RWPE2 (cell line): Measurements from ENCODE around the gene C1QTNF1.

Experiments
- ATAC-seq: fragments of 200-7000 bp; cut with Tn5 transposase; 3 replicates; pipeline ENCODE4 v1.9.1; 2021; ENCODE audit warnings: low read depth
- DNase-seq: peaks from one replicate; pipeline ENCODE4 v3.0.0-alpha.2; 2020; ENCODE audit warnings: low spot score
- H3K27ac ChIP-seq: fragments of 450-650 bp; 2 replicates; pipeline ENCODE4 v1.5.1; 2017; ENCODE audit warnings: mild to moderate bottlenecking; ENCODE audit not compliant: poor library complexity, severe bottlenecking
- H3K27me3 ChIP-seq: fragments of 250-450 bp; sonication (Bioruptor Pico); 2 replicates; pipeline ENCODE4 v1.5.1; 2021; ENCODE audit warnings: mild to moderate bottlenecking, moderate library complexity; ENCODE audit not compliant: insufficient read depth, poor library complexity, severe bottlenecking
- H3K36me3 ChIP-seq: fragments of 250-450 bp; sonication (Bioruptor Pico); 2 replicates; pipeline ENCODE4 v1.5.1; 2020; ENCODE audit warnings: low read depth, mild to moderate bottlenecking, moderate library complexity
- H3K4me1 ChIP-seq: fragments of 250-450 bp; sonication (Bioruptor Pico); 2 replicates; pipeline ENCODE4 v1.5.1; 2021; ENCODE audit warnings: mild to moderate bottlenecking, moderate library complexity; ENCODE audit not compliant: insufficient read depth, poor library complexity, severe bottlenecking
- H3K4me3 ChIP-seq: fragments of 250-450 bp; sonication (Bioruptor Pico); 2 replicates; pipeline ENCODE4 v1.5.1; 2021; ENCODE audit warnings: mild to moderate bottlenecking, moderate library complexity; ENCODE audit not compliant: severe bottlenecking
- H3K9me3 ChIP-seq: fragments of 250-450 bp; sonication (Bioruptor Pico); 2 replicates; pipeline ENCODE4 v1.5.1; 2021; ENCODE audit warnings: mild to moderate bottlenecking, moderate library complexity; ENCODE audit not compliant: severe bottlenecking
- CTCF ChIP-seq: fragments of 450-650 bp; IDR thresholded peaks from one replicate; pipeline ENCODE4 v1.5.1; 2017; ENCODE audit warnings: mild to moderate bottlenecking, moderate library complexity; ENCODE audit not compliant: poor library complexity, severe bottlenecking

Gene C1QTNF1

GRCh38 chr17:79033741-79034501, 10.0 kb downstream of the C1QTNF1 start:
- no peak overlapping the region for H3K27ac ChIP-seq
- no peak for TF ChIP-seq CTCF
- DNase-seq = peak; percentile 57
- H3K9me3 ChIP-seq = no peaks in the 10 kb centered on the region
- H3K36me3 ChIP-seq = no peaks in the 10 kb centered on the region
- no peak overlapping the region for H3K4me3 ChIP-seq
- H3K27me3 ChIP-seq = no peaks in the 10 kb centered on the region
- H3K4me1 ChIP-seq = peaks cover 31% of the 10 kb centered on the region
- no peak for ATAC-seq

GRCh38 chr17:79034931-79035485, 11.0 kb downstream of the C1QTNF1 start:
- no peak for TF ChIP-seq CTCF
- no peaks in the 10 kb centered on the region for H3K36me3 ChIP-seq
- H3K27ac ChIP-seq = no peak overlapping the region
- H3K4me3 ChIP-seq = no peak overlapping the region
- peaks cover 35% of the 10 kb centered on the region for H3K4me1 ChIP-seq
- DNase-seq (peak; percentile 26), ATAC-seq (no peak)
- no peaks in the 10 kb centered on the region for H3K9me3 ChIP-seq
- no peaks in the 10 kb centered on the region for H3K27me3 ChIP-seq

- DNase-seq = peak; percentile 15
- Histone ChIP-seq H3K36me3 (no peaks in the 10 kb centered on the region), H3K9me3 (no peaks in the 10 kb centered on the region), H3K27ac (peak overlapping the region; percentile 79), H3K4me1 (peaks cover 35% of the 10 kb centered on the region), H3K4me3 (no peak overlapping the region), H3K27me3 (no peaks in the 10 kb centered on the region)
- no peak for TF ChIP-seq CTCF
- no peak for ATAC-seq
Observed at GRCh38 chr17:79035686-79036085, 11.7 kb downstream of the C1QTNF1 start.

- DNase-seq (peak; percentile 14), ATAC-seq (no peak)
- Histone ChIP-seq H3K27me3 (no peaks in the 10 kb centered on the region), H3K4me1 (peaks cover 35% of the 10 kb centered on the region), H3K27ac (peak overlapping the region; percentile 79), H3K9me3 (no peaks in the 10 kb centered on the region), H3K4me3 (no peak overlapping the region), H3K36me3 (no peaks in the 10 kb centered on the region)
- no peak for TF ChIP-seq CTCF
Observed at GRCh38 chr17:79036181-79036580, 12.2 kb downstream of the C1QTNF1 start.

GRCh38 chr17:79036596-79036995, 12.6 kb downstream of the C1QTNF1 start:
- Histone ChIP-seq H3K27me3 (no peaks in the 10 kb centered on the region), H3K36me3 (no peaks in the 10 kb centered on the region), H3K27ac (peak overlapping the region; percentile 79), H3K4me1 (peaks cover 35% of the 10 kb centered on the region), H3K9me3 (no peaks in the 10 kb centered on the region), H3K4me3 (no peak overlapping the region)
- TF ChIP-seq CTCF = no peak
- ATAC-seq (peak; percentile 83), DNase-seq (peak; percentile 30)
